Activated CD8-positive, alpha-beta memory T cell treated with anti-CD3 and anti-CD28 coated beads, Interleukin-2, amount 50 U/mL, for 24 hours (primary cell): ENCODE results near the gene CENPB.

ENCODE experiments used
- DNase-seq: peaks from one replicate; pipeline ENCODE4 v3.0.0-alpha.2; 2020; ENCODE audit errors: extremely low read depth

CENPB gene

GRCh38 chr20:3766422-3767109 lies 20.0 kb downstream of the CENPB start:
- DNase-seq = no peak

DNA sequence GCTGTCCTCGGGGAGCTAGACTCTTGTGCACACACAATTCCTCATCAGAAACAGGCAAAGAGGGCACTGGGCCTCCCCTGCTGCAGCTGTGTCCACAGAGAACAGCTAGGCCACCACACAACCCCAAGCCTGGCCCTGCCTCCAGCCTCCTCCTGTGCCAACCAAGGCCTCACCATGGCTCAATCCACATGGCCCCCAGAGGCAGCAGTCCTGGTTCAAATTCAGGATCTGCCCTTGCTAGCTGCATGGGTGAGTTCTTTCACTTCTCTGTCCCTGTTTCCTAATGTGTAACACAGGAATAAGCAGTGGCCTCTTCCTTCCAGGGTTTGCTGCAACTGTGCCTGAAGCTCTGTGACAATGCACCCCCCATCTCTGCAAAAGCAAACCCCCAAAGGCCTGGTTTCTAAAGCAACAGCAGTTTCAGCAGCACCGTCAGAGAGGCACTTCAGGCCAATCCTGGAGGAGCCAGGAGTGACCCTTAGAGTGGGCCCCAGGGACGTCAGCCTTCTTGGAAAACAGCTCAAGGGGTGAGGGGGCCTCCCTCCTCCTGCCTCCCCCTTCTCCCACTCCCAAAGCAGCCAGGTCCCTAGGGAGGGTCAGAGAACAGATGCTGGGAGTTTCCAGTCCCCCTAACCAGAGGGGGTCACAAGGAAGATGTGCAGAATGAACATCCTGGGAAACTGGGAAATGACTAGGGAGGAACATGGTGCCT lies 21.2 kb downstream of the CENPB start:
- DNase-seq = no peak

DNA sequence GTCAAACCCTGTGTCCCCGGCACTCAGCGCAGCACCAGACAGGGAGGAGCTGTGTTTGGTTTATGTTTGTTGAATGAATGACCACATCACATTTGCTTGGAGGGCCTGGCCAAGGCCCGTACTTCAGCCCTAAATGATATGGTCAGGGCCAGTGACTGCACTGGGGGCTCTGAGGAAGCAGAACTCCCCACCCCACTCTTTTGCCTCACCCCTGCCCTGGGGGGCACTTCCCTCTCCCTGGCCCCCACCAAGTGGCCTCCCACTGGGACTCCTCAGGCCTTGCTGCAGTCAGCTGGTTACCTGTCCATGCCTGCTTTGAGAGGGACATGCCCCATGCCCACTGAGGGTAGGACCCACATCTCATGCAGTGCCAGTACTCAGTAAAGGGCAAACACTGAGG lies 21.9 kb downstream of the CENPB start:
- DNase-seq = no peak

DNA sequence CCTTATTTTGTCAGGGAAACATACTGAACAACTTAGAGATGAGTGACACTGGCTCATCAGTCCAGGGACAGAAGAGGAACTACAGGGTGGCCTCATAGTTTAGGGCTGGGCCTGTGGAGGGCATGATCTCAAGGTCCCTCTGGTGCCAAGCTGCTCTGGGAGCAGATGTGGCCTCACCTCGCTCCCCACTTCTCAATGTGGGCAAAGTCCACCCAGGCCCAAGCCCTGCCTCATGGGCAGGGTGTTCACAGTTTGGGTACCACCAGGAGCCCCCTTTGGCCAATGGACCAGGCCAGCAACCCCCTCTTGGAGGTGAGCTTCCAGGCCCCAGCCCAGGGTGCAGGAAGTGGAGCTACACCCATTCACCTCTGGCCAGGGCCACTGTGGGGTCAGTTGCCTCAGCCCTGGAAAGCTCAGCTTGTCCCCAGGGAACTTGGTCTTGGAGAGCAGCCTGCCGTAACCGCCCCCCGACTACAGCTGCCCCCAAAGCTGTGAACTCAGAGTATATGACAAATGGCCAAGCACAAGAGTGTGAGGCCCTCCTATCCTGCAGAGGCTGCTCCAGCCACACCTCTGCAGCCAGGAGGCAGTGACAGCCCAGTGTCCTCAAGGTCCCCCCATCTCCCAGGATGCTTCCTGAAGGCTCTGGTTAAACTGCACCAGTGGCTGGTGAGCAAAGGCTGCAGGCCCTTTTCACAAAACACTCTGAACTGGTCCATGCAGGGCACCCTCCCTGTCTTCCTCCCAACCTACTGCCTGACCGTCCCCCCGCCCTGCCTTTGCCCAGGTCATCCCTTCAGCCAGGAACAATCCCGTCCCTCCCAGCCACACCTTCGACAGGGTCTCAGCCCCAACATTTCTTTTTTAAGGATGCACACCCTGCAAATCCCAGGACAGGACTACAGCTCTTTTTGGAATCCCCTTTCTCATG lies 22.6 kb downstream of the CENPB start:
- no peak for DNase-seq

GRCh38 chr20:3760655-3761348 lies 25.7 kb downstream of the CENPB start:
- DNase-seq = no peak

DNA sequence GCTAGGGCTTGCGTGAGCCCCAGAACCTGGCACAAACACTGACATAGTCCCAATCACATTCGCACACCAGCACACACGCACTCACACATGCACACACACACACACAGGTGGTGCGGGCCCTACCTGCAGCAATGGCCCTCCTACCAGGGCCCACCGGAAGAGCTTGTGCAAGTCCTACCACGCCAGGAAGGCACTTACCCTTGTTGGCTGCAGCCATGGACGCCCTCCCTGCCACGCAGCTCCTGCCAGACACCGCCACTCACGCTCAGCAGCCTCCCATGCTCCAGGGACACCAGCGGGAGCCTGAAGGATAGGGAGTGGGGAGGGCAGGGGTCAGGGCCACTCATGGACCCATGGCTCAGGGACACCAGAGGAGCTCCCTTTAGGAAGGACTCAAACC lies 26.7 kb downstream of the CENPB start:
- no peak for DNase-seq

DNA sequence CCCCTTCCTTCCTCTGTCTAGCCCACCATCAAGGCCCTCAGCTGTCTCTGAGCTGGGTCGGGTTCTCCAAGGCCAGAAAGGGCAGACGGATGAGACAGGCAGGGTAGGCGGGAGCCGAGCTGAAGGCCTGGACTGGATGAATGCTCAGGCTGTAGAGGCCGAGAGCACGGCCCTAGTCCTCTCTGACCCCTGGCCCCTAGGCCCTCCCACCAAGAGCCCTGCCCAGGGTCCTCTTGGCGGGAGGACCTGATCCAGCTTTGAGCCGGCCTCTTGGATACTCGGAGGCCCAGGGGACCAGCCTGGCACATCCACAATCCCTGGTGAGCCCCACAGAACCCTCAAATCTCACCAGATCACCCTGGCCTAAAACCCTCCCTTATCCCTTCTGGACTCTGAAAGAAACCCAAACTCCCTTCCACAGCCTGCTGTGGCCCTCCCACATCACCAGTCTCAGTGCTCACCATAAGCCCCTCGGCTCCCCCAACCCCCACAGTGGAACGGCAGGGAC lies 27.2 kb downstream of the CENPB start:
- DNase-seq = no peak

DNA sequence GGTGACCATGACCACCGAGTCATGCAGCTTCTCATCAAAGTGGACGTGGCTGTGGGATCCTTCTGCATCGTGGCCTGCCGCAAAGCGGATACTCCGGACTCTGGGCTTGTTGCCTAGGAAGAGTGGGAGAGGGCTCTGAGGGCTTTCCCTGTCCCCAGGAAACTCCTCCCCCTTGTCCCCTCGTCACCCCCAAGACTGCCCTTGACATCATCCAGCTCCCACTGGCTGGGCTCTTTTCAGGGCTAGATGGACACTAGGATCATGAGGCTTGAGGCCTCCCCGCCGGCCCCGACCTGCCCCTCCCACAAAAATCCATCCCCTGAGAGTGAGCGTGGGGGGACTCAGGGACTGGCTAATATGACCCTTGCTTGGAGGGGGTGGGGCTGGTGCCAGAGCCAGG lies 28.0 kb downstream of the CENPB start:
- no peak for DNase-seq

DNA sequence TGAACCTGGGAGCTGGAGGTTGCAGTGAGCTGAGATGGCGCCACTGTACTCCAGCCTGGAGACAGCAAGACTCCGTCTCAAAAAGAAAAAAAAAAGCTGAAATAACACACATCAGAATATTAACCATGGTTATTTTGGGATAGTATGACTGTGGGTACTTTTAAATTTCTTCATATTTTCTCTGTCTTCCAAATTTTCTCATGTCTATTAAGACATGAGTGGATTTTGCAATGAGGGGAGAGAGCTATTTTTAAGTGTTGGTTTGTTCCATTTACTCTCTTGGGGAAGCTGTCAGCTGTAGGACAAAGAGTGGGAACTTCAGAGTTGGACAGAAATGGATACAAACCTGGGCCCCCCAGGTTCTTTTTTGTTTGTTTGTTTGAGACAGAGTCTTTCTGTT lies 29.3 kb downstream of the CENPB start:
- DNase-seq = no peak

GRCh38 chr20:3755814-3756480 lies 30.6 kb downstream of the CENPB start:
- no peak for DNase-seq

DNA sequence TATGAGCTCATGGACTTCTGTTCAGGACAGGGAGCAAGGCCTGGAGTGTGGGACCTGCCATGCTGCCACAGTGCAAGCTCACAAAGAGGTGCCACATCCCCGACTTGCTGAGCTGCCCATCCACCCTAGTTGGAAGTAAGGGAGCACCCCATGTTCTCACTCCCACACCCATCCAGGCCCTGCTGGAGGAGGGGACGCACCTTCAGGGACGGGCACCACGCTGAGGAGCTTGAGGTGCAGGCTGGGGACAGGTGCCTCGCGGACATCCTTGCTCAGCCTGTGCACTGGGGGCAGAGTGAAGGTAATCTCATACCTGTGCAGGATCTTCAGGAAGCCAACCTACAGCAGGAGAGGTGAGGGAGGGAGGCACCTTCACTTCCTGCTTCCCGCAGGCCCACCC lies 31.3 kb downstream of the CENPB start:
- no peak for DNase-seq

DNA sequence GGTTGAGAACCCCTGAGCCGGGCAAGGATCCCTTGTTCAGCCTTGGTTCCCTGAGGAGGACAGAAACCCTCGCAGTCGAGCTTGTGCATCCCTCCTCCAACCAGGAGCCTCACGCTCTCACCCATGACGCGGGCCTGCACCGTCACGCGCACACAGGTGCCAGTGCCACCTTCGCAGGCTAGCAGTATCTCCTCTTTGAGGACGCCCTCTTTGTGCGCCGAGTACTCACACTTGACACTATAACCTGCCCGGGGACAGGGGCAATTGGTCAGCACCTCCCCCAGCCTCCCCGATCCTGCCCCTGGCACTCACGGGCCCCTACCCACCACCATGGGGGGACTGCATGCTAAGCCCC lies 32.3 kb downstream of the CENPB start:
- no peak for DNase-seq

- no peak for DNase-seq
Measured at GRCh38 chr20:3753501-3754275, 32.9 kb downstream of the CENPB start.

GRCh38 chr20:3753098-3753497 lies 33.4 kb downstream of the CENPB start:
- DNase-seq = no peak

DNA sequence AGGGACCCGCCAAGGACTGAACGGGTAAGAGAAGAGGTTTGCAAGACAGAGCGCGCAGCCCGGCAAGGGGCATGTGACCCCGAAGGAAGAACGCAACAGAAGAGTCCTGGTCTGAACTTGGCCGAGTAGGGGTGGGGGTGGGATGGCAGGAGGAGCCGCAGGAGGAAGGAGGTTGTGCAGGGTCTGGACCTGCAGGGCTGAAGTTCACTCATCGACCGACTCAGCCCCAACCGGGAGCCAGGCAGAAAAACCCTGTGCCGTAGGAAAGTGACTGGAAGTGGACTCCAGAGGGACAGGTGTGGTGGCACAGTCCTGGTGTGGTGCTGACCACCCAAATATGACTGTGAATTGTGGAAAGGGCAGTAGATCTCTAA lies 34.2 kb downstream of the CENPB start:
- DNase-seq = no peak

- DNase-seq = no peak
Measured at GRCh38 chr20:3751675-3752385, 34.7 kb downstream of the CENPB start.

GRCh38 chr20:3751305-3751674 lies 35.2 kb downstream of the CENPB start:
- no peak for DNase-seq

DNA sequence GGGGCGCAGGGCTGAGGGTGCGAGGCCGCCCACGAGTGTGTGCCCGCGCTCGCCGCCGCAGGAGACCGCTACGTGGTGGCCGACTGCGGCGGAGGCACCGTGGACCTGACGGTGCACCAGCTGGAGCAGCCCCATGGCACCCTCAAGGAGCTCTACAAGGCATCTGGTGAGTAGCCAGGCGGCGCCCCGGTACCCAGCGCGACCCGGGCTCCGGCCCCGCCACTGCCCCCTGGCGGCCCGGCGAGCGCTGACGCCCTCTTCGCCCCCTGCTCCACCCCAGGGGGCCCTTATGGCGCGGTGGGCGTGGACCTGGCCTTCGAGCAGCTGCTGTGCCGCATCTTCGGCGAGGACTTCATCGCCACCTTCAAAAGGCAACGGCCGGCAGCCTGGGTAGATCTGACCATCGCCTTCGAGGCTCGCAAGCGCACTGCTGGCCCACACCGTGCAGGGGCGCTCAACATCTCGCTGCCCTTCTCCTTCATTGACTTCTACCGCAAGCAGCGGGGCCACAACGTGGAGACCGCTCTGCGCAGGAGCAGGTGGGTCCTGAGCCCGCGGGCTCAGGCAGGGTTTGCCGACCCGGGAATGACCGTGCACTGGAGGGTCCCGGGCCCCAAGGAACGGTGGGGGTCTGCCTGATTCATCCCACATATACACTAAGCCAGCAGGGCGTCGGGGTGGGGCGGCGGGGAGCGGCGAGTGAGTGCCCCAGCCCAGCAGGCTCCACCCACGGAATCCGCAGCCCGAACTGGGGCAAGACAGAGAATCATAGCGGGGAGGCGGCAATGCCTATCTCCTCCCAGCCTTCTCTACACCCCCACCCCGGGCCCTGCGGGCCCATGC lies 36.6 kb downstream of the CENPB start:
- no peak for DNase-seq

DNA sequence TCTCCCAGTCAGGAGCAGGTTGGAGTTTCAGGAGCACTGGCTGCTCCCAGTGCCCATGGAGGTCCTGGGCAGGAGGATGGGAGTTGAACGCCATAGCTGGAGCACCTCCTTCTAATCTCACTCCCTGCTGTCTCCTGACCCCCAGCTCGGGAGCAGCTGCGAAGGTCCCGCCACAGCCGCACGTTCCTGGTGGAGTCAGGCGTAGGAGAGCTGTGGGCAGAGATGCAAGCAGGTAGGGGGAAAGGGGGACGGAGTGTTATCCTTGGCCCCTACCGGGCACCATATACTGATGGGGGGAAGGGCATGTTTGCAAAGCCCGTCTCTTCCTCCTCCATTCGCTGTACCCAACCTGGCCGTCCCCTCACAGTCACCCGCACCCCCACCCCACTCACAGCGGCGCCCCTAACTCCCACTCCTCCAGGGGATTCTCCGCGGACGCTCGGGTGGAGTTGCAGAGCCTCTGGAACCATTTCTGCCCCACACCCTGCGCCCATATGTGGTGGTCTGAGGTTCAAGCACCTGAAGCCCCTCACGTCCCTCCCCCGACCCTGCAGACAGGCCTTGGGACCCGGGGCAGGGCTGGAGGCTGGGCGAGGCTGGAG lies 37.4 kb downstream of the CENPB start:
- no peak for DNase-seq
